OCI-LY3 (cell line): Measurements from ENCODE around the gene SDC1.

Experiments
- EZH2phosphoT487 ChIP-seq: fragments of 200-600 bp; shearing (Covaris generic); IDR thresholded peaks from 2 replicates; pipeline ENCODE4 v1.6.1; 2018; ENCODE audit warnings: antibody characterized with exemption, mixed run types, low read depth
- TF ChIP-seq, protein P1 (sequence below): fragments of 200-600, 300-600 bp; sonication (generic); IDR thresholded peaks from 2 replicates; pipeline ENCODE4 v1.5.1; 2014; ENCODE audit warnings: antibody characterized with exemption, low read length, low read depth

DNA sequence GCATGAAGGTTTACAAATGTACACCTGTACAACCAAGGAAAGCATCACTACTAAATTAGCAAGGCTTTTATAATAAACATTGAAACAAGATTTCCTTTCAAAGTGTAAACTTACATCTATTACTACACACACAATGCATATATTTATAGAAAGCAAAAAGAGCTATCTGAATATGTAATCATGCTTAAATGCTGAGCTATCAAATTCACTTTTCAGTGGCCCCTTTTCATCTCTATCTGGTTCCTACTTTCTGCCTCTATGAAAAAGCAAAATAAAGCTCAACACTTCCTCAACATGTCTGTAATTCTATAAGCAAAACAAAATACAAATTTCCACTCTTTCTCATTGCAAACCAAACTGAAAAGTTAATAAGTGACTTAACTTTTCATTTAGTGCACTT is 25.5 kb upstream of the SDC1 start:
- TF ChIP-seq, protein P1, sequence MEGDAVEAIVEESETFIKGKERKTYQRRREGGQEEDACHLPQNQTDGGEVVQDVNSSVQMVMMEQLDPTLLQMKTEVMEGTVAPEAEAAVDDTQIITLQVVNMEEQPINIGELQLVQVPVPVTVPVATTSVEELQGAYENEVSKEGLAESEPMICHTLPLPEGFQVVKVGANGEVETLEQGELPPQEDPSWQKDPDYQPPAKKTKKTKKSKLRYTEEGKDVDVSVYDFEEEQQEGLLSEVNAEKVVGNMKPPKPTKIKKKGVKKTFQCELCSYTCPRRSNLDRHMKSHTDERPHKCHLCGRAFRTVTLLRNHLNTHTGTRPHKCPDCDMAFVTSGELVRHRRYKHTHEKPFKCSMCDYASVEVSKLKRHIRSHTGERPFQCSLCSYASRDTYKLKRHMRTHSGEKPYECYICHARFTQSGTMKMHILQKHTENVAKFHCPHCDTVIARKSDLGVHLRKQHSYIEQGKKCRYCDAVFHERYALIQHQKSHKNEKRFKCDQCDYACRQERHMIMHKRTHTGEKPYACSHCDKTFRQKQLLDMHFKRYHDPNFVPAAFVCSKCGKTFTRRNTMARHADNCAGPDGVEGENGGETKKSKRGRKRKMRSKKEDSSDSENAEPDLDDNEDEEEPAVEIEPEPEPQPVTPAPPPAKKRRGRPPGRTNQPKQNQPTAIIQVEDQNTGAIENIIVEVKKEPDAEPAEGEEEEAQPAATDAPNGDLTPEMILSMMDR: no peak
- TF ChIP-seq EZH2phosphoT487: no peak
